ENCODE results near the gene PPP1R3D. TPM values are rescaled to one million over a fixed set of nuclear protein-coding genes. Genes with fewer than 3 reads are reported as not detected.

The PPP1R3D gene
- total and polyA plus RNA-seq, 12 donors = 4.0 to 14.3 (median 9.6) TPM

- WGBS, 2 donors = 1% methylated on average over 4 of the region's 4 CpGs
- ATAC-seq = no peak
- intact Hi-C loops (cut with DNase I) = loop anchor here in 3 of 10 donors (5.0 to 10.0 kb wide), 2 partner anchors 94 to 106 kb away; no protein-coding TSS in a partner anchor
These were observed 820 bp upstream of the PPP1R3D start for GRCh38 chr20:59940956-59941294.

DNA sequence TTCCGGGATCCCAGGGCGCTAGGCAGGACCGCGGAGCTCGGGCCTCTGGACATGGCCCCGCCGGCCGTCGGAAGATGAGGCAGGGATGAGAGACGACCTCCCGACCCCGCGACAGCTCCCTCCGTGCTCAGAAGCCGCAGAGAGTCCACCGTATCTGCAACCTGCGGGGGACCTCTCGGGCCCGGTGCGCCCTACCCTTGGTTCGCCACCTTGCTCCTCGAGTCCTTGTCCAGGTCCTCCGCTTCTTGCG, 301 bp downstream of the PPP1R3D start:
- ATAC-seq (peak in 6 of 8 donors; percentile 2 to 41 (median 23)), DNase-seq (peak in 1 of 2 donors; percentile 58)
- 0 to 2% methylated on average over 24 of the region's 24 CpGs for WGBS, 2 donors
- no peaks in the 10 kb centered on the region for H3K9me3 ChIP-seq
- no peaks in the 10 kb centered on the region for H3K27me3 ChIP-seq
- peaks cover 0 to 34% (median 20%) of the 10 kb centered on the region in 9 donors for H3K36me3 ChIP-seq
- intact Hi-C loops (cut with DNase I) = loop anchor here in 4 of 10 donors (5.0 to 10.0 kb wide), 3 partner anchors 95 to 155 kb away; no protein-coding TSS in a partner anchor
- peak overlapping the region; percentile 58 to 86 (median 76) for H3K4me3 ChIP-seq
- H3K27ac ChIP-seq = peak overlapping the region; percentile 82 to 100 (median 96)
- TF ChIP-seq CTCF (IDR thresholded peaks at IDR 0.05) = no peak
- peaks cover 9 to 69% (median 60%) of the 10 kb centered on the region in 9 donors for H3K4me1 ChIP-seq

More at GRCh38 chr20:59940956-59941294, 820 bp upstream of the PPP1R3D start:
- no peak for DNase-seq
- Histone ChIP-seq H3K4me3 (peak overlapping the region; percentile 58 to 86 (median 76)), H3K9me3 (no peaks in the 10 kb centered on the region), H3K27me3 (no peaks in the 10 kb centered on the region), H3K36me3 (peaks cover 0 to 42% (median 24%) of the 10 kb centered on the region in 9 donors), H3K27ac (peak overlapping the region; percentile 82 to 100 (median 96)), H3K4me1 (peaks cover 9 to 73% (median 66%) of the 10 kb centered on the region in 9 donors)
- no peak for TF ChIP-seq CTCF (IDR thresholded peaks at IDR 0.05)

- H3K4me1 ChIP-seq = peaks cover 9 to 64% (median 60%) of the 10 kb centered on the region in 9 donors
- peaks cover 0 to 29% (median 15%) of the 10 kb centered on the region in 9 donors for H3K36me3 ChIP-seq
- intact Hi-C loops (cut with DNase I) = loop anchor here in 1 of 10 donors (10.0 kb wide), 1 partner anchor 154 kb away; no protein-coding TSS in a partner anchor
- H3K4me3 ChIP-seq = peak overlapping the region; percentile 58 to 86 (median 76)
- no peaks in the 10 kb centered on the region for H3K27me3 ChIP-seq
- peak in 3 of 8 donors; percentile 11 to 54 (median 26) for ATAC-seq
- DNase-seq = peak; percentile 7 to 30
- no peaks in the 10 kb centered on the region for H3K9me3 ChIP-seq
- TF ChIP-seq CTCF (IDR thresholded peaks at IDR 0.05) = no peak
- peak overlapping the region; percentile 82 to 100 (median 96) for H3K27ac ChIP-seq
- WGBS, 2 donors = 42 to 48% methylated on average over 86 to 104 of the region's 104 CpGs
These were observed 840 bp downstream of the PPP1R3D start for GRCh38 chr20:59939052-59939878.

GRCh38 chr20:59938696-59939051, 1.4 kb downstream of the PPP1R3D start:
- H3K4me3 ChIP-seq = peak overlapping the region in 8 of 10 donors; percentile 1 to 86 (median 78)
- peaks cover 0 to 23% (median 9%) of the 10 kb centered on the region in 9 donors for H3K36me3 ChIP-seq
- peaks cover 9 to 69% (median 60%) of the 10 kb centered on the region in 9 donors for H3K4me1 ChIP-seq
- no peaks in the 10 kb centered on the region for H3K27me3 ChIP-seq
- peak; percentile 28 to 40 for DNase-seq
- peak in 3 of 8 donors; percentile 2 to 31 (median 6) for ATAC-seq
- H3K9me3 ChIP-seq = no peaks in the 10 kb centered on the region
- TF ChIP-seq CTCF (IDR thresholded peaks at IDR 0.05) = no peak
- intact Hi-C loops (cut with DNase I) = loop anchor here in 1 of 10 donors (10.0 kb wide), 1 partner anchor 154 kb away; no protein-coding TSS in a partner anchor
- H3K27ac ChIP-seq = peak overlapping the region; percentile 8 to 100 (median 96)
- 71 to 72% methylated on average over 7 of the region's 7 CpGs for WGBS, 2 donors

Data from heart right ventricle (tissue), 16 donors.